ENCODE data around the gene SCYL2.
"Not testable (repeated sequence)": the region's sequence is repeated elsewhere in the genome, so short reads cannot be mapped to it uniquely, and the experiment has no call there.

Gene SCYL2

GRCh38 chr12:100265732-100266584 is 1.0 kb upstream of the SCYL2 start:
- no peak for DNase-seq

DNA sequence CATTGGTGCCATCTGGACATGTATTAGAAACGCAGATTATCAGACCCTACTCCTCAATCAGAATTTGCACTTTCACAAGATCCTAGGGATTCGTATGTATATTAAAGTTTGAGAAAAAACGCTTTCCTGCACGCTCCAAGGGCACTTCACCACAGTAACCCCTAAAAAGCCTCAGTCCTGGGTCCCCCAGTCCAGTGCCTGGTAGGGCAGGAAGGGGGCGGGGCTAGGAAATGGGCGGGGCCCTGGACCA is 467 bp upstream of the SCYL2 start:
- DNase-seq: peak; percentile 95

GRCh38 chr12:100267603-100268281 is 765 bp downstream of the SCYL2 start:
- DNase-seq: peak; percentile 12

GRCh38 chr12:100268835-100269564 is 2.0 kb downstream of the SCYL2 start:
- no peak for DNase-seq

DNA sequence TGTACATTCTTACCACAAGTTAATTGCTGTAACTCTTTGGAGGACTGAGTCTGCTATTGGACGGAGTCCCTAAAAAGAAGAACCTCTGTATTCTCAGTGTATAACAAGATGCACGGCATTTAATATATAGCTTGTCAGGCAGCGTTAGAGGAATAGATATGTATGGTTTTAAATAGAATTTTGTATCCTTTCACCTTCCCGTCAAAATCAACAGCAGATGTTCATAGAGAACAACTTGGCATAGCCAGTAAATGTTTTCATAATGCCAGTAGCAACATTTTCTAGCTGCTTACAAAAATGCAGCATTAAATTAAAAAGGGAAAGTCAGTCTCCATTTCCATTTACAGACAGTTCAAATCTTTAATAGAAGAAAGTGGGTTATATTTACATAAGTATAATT is 6.8 kb downstream of the SCYL2 start:
- no peak for DNase-seq

DNA sequence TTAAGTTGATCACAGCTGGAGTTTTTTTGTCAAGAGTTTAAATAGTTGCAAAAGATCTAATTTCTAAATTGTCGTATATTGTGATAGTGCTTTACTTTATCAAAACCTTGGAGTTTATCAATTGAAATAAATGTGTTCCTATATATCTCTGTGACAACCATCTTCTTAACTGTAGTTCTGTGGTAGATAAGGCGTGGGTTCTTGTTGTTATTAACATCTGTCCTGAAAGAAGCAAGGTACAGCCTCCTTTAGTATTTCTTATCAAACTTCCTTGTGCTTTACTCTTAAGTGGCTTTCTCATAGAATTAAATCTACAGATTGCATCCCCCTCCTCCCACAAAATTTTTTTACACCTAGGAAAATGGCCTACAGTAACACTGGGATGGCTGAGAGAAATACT is 7.3 kb downstream of the SCYL2 start:
- no peak for DNase-seq

GRCh38 chr12:100279159-100279558 is 12.2 kb downstream of the SCYL2 start:
- no peak for DNase-seq

GRCh38 chr12:100279607-100280244 is 12.7 kb downstream of the SCYL2 start:
- no peak for DNase-seq

- DNase-seq: not testable (repeated sequence)
These were observed 17.6 kb downstream of the SCYL2 start for GRCh38 chr12:100284556-100284955.

- no peak for DNase-seq
These were observed 22.1 kb downstream of the SCYL2 start for GRCh38 chr12:100289038-100289437.

DNA sequence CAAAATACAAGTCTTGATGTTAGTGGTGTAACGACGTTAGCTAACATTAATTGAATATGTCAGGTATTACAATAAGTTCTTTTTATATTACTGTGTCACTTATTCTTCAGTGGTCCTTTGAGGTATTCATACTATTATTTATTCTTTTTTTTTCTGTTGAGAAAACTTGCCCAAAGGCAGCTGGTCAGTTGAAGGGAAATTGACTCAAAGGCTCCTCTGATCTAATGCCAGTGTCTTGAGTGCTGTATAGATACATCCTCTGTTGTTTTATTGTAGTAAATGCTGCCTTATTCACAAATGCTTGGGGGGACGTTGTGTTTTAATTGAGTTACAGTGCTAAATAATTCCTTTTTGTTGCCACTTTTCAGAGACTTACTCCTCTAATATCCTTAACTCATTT is 23.0 kb downstream of the SCYL2 start:
- no peak for DNase-seq

DNA sequence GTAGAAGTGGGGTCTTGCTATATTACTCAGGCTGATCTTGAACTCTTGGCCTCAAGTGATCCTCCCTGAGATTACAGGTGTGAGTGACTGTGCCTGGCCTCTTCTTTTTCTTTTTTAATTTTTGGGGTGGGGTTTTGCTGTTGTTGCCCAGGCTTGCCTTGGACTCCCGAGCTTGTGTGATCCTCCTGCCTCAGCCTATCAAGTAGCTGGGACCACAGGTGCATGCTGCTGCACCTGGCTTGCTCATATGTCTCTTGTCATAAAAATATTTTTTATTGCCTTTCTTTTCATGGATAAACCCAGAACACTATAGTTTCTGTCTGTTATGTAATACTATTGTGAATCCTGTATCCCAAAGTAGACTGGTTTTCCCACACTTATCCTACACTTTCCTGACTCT is 26.0 kb downstream of the SCYL2 start:
- no peak for DNase-seq

GRCh38 chr12:100294366-100294765 is 27.4 kb downstream of the SCYL2 start:
- DNase-seq: not testable (repeated sequence)

DNA sequence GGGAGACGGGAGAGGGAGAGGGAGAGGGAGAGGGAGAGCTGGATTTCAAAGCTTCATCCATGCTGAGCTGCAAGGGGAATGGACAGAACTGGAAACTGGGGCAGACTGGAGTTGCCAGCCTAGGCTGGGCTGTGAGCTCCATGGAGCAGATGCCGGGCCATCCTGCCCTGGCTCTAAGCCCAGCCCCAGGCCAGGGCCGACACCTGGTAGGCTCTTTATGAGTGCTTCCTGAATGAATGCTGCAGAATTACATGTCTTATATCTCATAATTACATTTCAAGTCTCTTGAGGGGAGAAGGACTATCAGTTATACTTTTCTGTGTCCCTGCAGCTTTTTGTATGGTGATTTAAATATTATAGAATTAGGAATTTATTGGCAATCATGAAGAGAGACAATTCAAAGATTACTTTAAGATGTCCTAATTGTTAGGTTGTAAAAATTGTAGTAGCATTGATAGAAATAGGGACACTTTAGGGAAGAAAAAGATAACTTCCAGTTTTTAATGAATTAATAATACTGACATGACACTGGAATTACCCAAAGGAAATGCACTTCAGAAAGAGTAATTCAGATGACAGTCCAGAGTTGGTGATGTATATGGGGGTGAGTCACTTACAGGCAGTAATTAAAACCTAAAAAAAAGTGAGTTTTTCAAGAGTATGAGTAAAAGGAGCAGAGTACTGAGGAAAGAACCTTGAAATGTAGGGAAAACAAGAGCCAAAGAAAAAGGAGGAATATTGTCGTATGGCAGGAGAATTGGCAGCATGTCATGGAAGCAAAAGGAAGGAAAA is 29.0 kb downstream of the SCYL2 start:
- DNase-seq: no peak

GRCh38 chr12:100302081-100302480 is 35.1 kb downstream of the SCYL2 start:
- no peak for DNase-seq

- no peak for DNase-seq
These were observed 36.9 kb downstream of the SCYL2 start for GRCh38 chr12:100303831-100304230.

DNA sequence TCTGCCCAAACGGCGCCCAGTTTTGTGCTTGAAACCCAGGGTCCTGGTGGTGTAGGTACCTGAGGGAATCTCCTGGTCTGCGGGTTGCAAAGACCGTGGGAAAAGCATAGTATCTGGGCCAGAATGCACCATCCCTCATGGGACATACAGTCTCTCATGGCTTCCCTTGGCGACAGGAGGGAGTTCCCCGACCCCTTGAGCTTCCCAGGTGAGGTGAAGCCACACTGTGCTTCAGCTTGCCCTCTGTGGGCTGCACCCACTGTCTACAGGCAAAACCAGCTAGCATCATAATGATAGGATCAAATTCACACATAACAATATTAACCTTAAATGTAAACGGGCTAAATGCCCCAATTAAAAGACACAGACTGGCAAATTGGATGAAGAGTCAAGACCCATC is 37.4 kb downstream of the SCYL2 start:
- DNase-seq: not testable (repeated sequence)

DNA sequence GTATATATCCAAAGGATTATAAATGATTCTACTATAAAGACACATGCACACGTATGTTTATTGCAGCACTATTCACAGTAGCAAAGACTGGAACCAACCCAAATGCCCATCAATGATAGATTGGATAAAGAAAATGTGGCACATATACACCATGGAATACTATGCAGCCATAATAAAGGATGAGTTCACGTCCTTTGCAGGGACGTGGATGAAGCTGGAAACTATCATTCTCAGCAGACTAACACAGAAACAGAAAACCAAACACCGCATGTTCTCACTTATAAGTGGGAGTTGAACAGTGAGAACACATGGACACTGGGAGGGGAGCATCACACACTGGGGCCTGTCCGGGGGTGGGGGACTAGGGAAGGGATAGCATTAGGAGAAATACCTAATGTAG is 41.2 kb downstream of the SCYL2 start:
- DNase-seq: not testable (repeated sequence)

- DNase-seq: no peak
These were observed 44.3 kb downstream of the SCYL2 start for GRCh38 chr12:100311317-100311716.

- no peak for DNase-seq
These were observed 50.4 kb downstream of the SCYL2 start for GRCh38 chr12:100317371-100317770.

DNA sequence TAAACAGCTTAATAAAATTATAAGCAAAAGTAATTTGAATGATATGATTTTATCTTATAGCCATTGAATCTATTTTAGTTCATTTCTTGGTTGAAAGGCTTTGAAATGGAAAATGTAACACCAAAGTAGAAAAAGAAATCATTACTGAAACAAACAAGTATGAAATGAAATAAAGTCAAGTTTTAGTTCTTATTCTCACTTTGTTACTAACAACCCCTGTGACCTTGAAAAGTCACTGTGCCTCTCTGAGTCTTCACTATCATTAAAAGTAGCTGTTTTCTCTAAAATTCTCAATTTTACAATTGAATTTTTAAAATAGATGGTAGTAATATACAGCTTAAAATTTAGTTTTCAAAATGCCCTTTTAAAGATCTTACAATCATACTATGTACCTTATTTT is 57.5 kb downstream of the SCYL2 start:
- DNase-seq: no peak

GRCh38 chr12:100326208-100326607 is 59.2 kb downstream of the SCYL2 start:
- DNase-seq: no peak

GRCh38 chr12:100329800-100330199 is 62.8 kb downstream of the SCYL2 start:
- DNase-seq: peak; percentile 11
